ENCODE results near the gene FAM241B. TPM values are rescaled to one million over a fixed set of nuclear protein-coding genes. Genes with fewer than 3 reads are reported as not detected.

FAM241B gene
- total RNA-seq, 1 donor: not detected

GRCh38 chr10:69624245-69624786, 5.7 kb upstream of the FAM241B start:
- TF ChIP-seq CTCF (IDR thresholded peaks at IDR 0.05; ENCODE audit: insufficient read depth, low read depth, low read length): no peak
- H3K4me3 ChIP-seq (ENCODE audit: low read depth, low read length): no peak overlapping the region
- DNase-seq (ENCODE audit: low read depth): no peak

- H3K4me3 ChIP-seq (ENCODE audit: low read depth, low read length): no peak overlapping the region
- TF ChIP-seq CTCF (IDR thresholded peaks at IDR 0.05; ENCODE audit: insufficient read depth, low read depth, low read length): no peak
- DNase-seq (ENCODE audit: low read depth): no peak
Measured at GRCh38 chr10:69626826-69627225, 3.2 kb upstream of the FAM241B start.

- H3K4me3 ChIP-seq (ENCODE audit: low read depth, low read length): no peak overlapping the region
- DNase-seq (ENCODE audit: low read depth): no peak
- TF ChIP-seq CTCF (IDR thresholded peaks at IDR 0.05; ENCODE audit: insufficient read depth, low read depth, low read length): no peak
Measured at GRCh38 chr10:69628891-69629290, 1.2 kb upstream of the FAM241B start.

- no peak overlapping the region for H3K4me3 ChIP-seq (ENCODE audit: low read depth, low read length)
- DNase-seq (ENCODE audit: low read depth): no peak
- TF ChIP-seq CTCF (IDR thresholded peaks at IDR 0.05; ENCODE audit: insufficient read depth, low read depth, low read length): no peak
Measured at GRCh38 chr10:69629519-69629896, 539 bp upstream of the FAM241B start.

GRCh38 chr10:69630651-69631400, 779 bp downstream of the FAM241B start:
- peak overlapping the region; percentile 41 for H3K4me3 ChIP-seq (ENCODE audit: low read depth, low read length)

GRCh38 chr10:69631566-69631965, 1.5 kb downstream of the FAM241B start:
- no peak for DNase-seq (ENCODE audit: low read depth)
- no peak for TF ChIP-seq CTCF (IDR thresholded peaks at IDR 0.05; ENCODE audit: insufficient read depth, low read depth, low read length)
- H3K4me3 ChIP-seq (ENCODE audit: low read depth, low read length): no peak overlapping the region

More at GRCh38 chr10:69630651-69631400, 779 bp downstream of the FAM241B start:
- TF ChIP-seq CTCF (IDR thresholded peaks at IDR 0.05; ENCODE audit: insufficient read depth, low read depth, low read length): no peak
- no peak for DNase-seq (ENCODE audit: low read depth)
